Measurements from ENCODE around the gene FLT3LG.
"Not testable (repeated sequence)": the region's sequence is repeated elsewhere in the genome, so short reads cannot be mapped to it uniquely, and the experiment has no call there.

FLT3LG gene

GRCh38 chr19:49441210-49441959 lies 32.6 kb upstream of the FLT3LG start, which contains the start of gene SLC17A7:
SLC17A7 (minus strand) TSS chr19:49441527; CDS start chr19:49441379, 148 bp downstream.
- peak; percentile 50 to 58 for DNase-seq

DNA sequence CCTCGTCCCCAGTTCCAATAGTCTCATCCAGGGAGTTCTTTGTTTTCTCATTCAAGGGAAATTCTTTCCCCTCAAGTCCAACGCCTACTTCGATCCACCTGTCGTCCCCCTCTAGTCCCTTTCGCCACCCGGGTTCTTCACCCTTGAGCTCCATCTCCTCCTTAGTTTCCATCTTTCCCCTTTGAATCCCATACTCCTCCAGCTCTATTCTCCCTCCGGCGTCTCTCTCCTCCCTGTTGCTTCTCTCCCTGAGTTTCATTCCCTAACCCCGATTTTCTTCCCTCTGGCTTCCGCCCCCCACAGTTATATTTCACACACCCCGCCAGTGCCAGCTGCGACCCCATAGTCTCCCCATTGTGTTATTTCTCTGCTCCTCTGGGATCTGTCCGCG lies 32.1 kb upstream of the FLT3LG start:
- no peak for DNase-seq

DNA sequence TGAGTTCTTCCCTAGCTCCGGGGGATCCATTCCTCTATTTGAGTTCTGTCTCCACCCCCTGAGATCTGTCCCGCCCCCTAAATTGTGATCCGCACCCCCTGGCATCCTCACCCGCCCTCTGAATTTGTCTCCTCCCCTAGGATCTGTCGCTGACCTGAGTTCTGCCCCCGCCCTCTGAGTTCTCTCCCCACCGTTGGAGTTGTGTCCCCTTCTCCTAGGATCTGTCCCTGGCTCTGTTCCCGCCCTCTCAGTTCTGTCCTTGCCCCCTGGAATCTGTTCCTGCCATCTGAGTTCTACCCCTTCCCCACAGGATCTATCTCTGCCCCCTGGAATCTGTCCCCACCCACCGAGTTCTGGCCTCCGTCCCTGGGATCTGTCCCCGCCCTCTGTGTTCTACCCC lies 31.7 kb upstream of the FLT3LG start:
- DNase-seq = no peak

DNA sequence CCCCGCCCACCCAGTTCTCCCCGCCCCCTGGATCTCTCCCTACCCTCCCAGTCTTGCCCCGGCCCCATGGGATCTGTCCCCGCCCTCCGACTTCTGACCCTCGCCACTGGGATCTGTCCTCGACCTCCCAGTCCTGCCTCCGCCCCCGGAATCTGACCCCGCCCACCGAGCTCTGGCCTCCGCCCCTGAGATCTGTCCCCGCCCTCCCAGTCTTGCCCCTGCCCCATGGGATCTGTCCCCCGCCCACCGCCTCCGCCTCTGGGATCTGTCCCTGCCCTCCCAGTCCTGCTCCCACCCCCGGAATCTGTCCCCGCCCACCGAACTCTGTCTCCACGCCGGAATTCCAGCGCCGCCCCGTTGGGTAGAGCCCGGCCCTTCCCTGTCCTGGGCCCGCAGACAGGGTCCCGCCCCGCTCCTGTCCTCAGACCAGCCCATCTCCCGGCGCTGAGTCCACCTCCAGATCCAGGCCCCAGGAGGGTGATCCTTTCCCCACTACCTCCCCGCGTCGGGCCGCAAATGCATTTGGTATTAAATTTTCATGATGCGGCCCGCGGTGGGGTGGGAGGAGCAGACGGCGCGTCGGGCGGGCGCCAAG lies 31.1 kb upstream of the FLT3LG start:
- DNase-seq = peak; percentile 43 to 60

GRCh38 chr19:49443366-49444099 lies 30.5 kb upstream of the FLT3LG start:
- peak; percentile 93 for DNase-seq

DNA sequence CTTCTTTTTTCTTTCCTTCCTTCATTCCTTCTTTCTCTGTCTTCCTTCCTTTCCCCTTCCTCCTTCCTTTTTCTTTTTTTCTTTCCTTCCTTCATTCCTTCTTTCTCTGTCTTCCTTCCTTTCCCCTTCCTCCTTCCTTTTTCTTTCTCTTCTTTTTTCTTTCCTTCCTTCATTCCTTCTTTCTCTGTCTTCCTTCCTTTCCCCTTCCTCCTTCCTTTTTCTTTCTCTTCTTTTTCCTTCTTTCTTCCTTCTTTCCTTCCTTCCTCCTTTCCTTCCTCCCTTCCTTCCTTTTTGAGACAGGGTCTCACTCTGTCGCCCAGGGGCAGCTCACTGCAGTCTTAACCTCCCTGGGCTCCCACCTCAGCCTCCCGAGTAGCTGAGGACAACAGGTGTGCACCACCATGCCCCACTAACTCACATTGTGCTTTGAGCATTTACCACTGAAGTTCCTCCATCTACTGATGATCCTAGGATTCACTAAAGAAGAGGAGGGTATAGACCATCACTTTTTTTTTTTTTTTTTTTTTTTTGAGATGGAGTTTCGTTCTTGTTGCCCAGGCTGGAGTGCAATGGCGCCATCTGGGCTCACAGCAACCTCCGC lies 29.8 kb upstream of the FLT3LG start:
- DNase-seq = not testable (repeated sequence)

GRCh38 chr19:49445997-49446396 lies 28.0 kb upstream of the FLT3LG start:
- no peak for DNase-seq

DNA sequence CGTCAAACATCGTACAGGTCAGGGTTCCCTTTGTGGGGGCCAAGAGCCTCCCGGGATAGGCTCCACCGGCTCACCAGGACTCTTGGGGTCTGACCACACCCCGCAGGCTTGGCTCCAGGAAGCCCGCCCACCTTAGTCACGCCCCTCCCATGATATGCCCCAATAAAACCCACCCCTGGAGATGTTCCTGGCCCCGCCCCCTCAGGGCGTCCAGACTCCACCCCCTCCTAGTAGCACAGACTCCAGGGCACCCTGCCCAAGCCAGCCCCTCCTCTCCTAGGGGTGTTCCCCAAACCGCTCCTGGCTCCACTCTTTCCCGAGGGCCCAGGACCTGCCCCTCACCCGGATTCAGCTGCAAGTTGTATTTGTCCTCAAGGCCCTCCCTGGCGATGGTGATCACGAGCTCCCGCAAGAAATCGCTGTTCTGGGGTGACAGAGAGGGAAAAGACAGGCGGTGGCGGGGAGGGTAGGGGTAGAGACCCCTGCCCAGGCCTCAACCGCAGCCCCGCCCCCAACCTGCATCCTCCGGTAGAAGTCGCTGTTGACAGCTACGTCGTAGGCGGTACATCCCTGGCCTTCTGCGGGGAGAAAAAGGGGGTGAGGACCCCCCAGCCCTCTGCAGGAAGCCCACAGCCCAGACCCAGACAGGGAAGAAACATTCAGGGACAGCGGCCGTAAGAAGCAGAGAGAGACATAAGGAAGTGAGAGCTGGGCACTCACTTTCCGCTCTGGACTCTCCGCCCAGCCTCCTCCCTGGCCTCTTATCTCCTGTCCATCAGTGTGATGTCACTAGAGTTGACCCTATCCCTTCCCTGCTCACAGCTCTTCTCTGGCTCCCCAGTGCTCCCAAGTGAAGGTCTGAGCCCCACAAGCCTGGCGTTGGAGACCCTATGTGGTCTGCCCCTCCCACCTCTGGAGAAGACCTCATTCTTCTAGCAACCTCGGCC lies 26.3 kb upstream of the FLT3LG start:
- peak in 1 of 2 donors; percentile 19 for DNase-seq

- DNase-seq = no peak
Measured at GRCh38 chr19:49448432-49448786, 25.6 kb upstream of the FLT3LG start.

DNA sequence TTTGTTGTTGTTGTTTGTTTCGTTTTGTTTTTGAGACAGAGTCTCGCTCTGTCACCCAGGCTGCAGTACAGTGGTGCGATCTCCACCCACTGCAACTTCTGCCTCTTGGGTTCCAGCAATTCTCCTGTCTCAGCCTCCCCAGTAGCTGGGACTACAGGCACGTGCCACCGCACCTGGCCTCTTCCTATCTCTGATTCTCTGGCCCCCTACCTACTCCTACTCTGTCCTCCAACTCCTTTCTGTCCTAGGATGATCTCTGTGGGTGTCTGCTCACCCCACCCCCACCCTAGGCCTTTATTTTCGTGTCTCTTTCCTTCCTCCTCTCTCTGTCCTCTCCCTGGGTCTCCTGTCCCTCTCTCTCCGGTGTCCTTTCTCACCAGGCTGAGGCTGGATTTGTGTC lies 23.6 kb upstream of the FLT3LG start:
- DNase-seq = no peak

DNA sequence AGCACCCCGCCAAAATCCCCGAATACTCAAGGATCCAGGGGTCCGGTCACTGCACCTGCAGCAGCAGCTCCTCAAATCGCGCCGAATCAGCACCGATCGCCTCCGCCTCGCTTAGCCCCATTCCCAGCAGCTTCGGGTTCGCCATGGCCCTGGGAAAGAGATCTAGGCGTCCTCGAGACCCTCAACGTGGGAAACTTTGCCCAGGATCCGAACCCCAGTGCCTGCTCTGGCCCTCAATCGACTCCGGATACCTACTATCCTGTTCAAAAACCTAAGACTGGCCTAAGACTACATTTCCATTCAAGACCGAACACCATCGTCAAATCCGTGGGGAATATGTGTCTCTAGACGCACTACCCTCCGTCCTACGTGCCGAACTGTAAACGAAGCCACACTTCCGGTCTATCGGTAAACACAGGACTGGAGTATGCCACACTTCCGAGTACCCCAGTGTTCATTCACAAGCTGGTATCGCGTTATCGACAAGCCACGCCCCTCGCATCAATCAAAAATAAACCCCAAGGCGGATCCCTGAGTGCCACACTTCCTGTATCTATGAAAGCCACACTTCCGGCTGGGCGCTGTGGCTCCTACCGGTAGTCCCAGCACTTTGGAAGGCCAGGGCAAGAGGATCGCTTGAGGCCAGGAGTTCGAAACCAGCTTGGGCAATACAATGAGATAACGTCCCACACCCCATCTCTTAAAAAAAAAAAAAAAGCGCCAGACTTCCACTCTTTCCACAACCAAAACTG lies 22.4 kb upstream of the FLT3LG start, which contains the start of gene PIH1D1:
Gene PIH1D1 (minus strand): TSS at position 385 of the 752 bp plus-strand sequence. CDS start 240 bp downstream, at position 145.
- DNase-seq = peak; percentile 98

- peak; percentile 98 for DNase-seq
Measured at GRCh38 chr19:49453013-49453756, 20.8 kb upstream of the FLT3LG start, which contains the start of gene ALDH16A1. ALDH16A1 (plus strand) TSS chr19:49453225; CDS start chr19:49453332, 107 bp downstream.

DNA sequence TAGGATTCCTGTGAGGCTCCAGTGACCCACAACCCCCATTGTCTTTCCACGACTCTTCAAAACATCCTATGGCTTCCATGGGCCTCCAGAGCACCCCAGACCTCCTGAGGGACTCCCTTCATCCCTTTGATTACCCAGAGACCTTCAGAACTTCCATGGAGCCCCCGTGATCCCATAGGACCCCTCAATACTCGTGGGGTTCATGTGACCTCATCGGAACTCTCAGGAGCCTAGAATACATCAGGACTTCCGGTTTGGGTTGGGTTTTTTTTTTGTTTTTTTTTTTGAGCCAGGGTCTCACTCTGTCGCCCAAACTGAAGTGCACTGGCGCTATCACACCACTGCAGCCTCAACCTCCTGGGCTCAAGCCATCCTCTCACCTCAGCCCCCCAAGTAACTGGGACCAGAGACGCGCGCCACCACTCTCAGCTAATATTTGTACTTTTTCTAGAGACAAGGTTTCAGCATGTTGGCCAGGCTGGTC lies 20.2 kb upstream of the FLT3LG start:
- peak; percentile 50 to 51 for DNase-seq

DNA sequence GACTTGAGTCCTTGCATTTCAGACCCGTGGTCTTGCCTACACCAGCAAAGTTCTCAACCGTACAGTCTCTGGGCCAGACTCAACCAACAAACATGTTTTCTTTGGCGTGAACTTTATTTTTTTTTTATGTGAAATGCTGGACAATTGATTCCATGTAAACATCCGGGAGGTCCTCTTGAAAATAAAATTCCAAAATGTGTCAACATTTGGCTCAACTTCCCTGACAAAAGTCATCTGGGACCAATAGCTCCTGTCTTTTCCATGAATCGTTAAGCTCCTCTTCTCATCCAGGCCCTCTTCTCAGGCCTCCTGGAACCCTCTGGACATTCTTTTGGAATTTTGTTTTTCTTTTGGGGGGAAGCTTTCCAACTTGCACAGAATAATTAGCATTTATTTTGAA lies 18.2 kb upstream of the FLT3LG start:
- no peak for DNase-seq

GRCh38 chr19:49456326-49456725 lies 17.7 kb upstream of the FLT3LG start:
- DNase-seq = no peak

DNA sequence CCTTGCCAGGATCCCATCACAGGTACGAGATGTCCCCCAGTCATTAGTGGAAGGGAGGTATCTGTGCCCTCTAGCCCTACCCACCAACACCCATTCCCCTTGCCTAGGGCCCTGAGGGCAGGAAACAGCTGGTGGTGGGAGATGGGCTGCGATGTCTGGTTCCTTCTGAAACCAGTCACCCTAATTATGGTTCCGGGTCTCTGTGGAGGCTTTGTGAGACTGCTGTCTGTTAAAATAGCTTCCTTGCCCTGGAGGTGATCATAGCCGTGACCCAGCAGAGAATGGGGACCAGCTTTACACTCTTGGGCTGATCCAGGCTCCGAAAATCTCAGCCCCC lies 15.5 kb upstream of the FLT3LG start:
- DNase-seq = no peak

DNA sequence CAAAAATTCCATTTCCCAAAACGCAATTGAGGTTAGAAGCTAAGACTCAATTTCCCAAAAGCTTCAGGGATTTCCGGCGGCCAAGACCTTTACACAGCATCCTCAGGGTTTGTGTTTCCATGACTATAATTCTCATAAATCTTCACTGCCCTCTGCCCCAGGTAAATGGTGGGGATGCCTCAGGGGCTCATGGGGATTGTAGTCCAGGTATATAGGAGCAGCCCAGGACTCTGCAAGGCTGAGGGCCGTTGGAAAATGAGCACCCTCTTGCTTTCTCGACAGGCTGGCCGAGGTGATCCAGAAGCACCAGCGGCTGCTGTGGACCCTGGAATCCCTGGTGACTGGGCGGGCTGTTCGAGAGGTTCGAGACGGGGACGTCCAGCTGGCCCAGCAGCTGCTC lies 14.6 kb upstream of the FLT3LG start:
- no peak for DNase-seq

DNA sequence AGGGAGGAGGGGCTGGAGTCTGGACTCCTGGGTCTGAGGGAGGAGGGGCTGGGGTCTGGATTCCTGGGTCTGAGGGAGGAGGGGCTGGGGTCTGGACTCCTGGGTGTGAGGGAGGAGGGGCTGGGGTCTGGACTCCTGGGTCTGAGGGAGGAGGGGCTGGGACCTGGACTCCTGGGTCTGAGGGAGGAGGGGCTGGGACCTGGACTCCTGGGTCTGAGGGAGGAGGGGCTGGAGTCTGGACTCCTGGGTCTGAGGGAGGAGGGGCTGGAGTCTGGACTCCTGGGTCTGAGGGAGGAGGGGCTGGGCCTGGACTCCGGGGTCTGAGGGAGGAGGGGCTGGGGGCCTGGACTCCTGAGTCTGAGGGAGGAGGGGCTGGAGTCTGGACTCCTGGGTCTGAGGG lies 12.9 kb upstream of the FLT3LG start:
- DNase-seq = not testable (repeated sequence)

- DNase-seq = no peak
Measured at GRCh38 chr19:49461656-49462055, 12.4 kb upstream of the FLT3LG start.

DNA sequence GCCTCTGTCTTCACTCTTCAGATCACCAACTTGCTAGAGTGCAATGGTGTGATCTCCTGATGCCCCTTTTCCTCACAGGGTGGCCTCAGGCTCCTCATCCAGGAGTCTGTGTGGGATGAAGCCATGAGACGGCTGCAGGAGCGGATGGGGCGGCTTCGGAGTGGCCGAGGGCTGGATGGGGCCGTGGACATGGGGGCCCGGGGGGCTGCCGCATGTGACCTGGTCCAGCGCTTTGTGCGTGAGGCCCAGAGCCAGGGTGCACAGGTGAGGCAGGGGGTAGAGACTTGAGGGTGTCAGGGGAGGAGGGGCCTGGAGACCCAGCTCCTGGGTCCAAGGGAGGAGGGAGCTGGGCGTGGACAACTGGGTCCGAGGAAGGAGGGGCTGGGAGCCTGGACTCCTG lies 11.5 kb upstream of the FLT3LG start:
- DNase-seq = no peak
